WTC11 (cell line): ENCODE results near the gene SPATA46. TPM values are rescaled to one million over a fixed set of nuclear protein-coding genes. Genes with fewer than 3 reads are reported as not detected.
"Not testable (repeated sequence)": the region's sequence is repeated elsewhere in the genome, so short reads cannot be mapped to it uniquely, and the experiment has no call there.

Source experiments
- ATAC-seq: fragments of 200-7000 bp; cut with Tn5 transposase; 2 replicates; pipeline ENCODE4 v1.10.0; 2021; ENCODE audit warnings: mild to moderate bottlenecking, moderate library complexity
- CTCF ChIA-PET: fragments of 300-600 bp; sonication (Branson Sonifier 250); formaldehyde crosslinking; loops from one replicate; lab custom pipeline; 2021; ENCODE audit warnings: antibody characterized with exemption; lab: Charles Lee
- POLR2A ChIA-PET: fragments of 350-600 bp; sonication (Branson Sonifier 250); formaldehyde crosslinking; loops from one replicate; lab custom pipeline; 2021; ENCODE audit warnings: antibody characterized with exemption; lab: Charles Lee
- DNase-seq: peaks from one replicate; pipeline ENCODE4 v3.0.0; 2021; ENCODE audit warnings: low spot score
- H3K27ac Mint-ChIP-seq: 2 replicates; pipeline ENCODE4 v1.8.0; 2021; ENCODE audit warnings: mixed read lengths
- H3K27me3 Mint-ChIP-seq: 2 replicates; pipeline ENCODE4 v1.8.0; 2021; ENCODE audit warnings: low read depth, mild to moderate bottlenecking, moderate library complexity, mixed read lengths
- H3K36me3 Mint-ChIP-seq: 2 replicates; pipeline ENCODE4 v1.8.0; 2021; ENCODE audit warnings: mixed read lengths
- H3K4me1 Mint-ChIP-seq: 2 replicates; pipeline ENCODE4 v1.8.0; 2022; ENCODE audit warnings: mixed read lengths
- H3K4me3 Mint-ChIP-seq: 2 replicates; pipeline ENCODE4 v1.8.0; 2021; ENCODE audit warnings: mild to moderate bottlenecking, moderate library complexity, mixed read lengths
- H3K9me3 Mint-ChIP-seq: 2 replicates; pipeline ENCODE4 v1.8.0; 2021; ENCODE audit warnings: mixed read lengths
- AFF4 ChIP-seq: sonication (generic); formaldehyde crosslinking; IDR thresholded peaks from 2 replicates; pipeline ENCODE4 v1.8.1; 2023; ENCODE audit warnings: mild to moderate bottlenecking, missing genetic modification reagents, borderline replicate concordance
- CBFB ChIP-seq: sonication (generic); formaldehyde crosslinking; IDR thresholded peaks from 2 replicates; pipeline ENCODE4 v1.8.1; 2022; ENCODE audit warnings: mild to moderate bottlenecking, low read depth, missing genetic modification reagents
- EMX1 ChIP-seq: fragments of 250-450 bp; sonication (Bioruptor Pico); IDR thresholded peaks from 2 replicates; pipeline ENCODE4 v1.8.0; 2021; ENCODE audit warnings: mild to moderate bottlenecking
- FOXJ3 ChIP-seq: sonication (generic); formaldehyde crosslinking; IDR thresholded peaks from 2 replicates; pipeline ENCODE4 v1.9.0; 2021; ENCODE audit warnings: missing genetic modification reagents, mild to moderate bottlenecking, borderline replicate concordance
- FOXK1 ChIP-seq: sonication (generic); formaldehyde crosslinking; IDR thresholded peaks from 2 replicates; pipeline ENCODE4 v1.8.0; 2022; ENCODE audit warnings: mild to moderate bottlenecking, moderate library complexity, missing genetic modification reagents
- FOXP1 ChIP-seq: sonication (generic); formaldehyde crosslinking; IDR thresholded peaks from 2 replicates; pipeline ENCODE4 v1.8.0; 2022; ENCODE audit warnings: missing genetic modification reagents, mild to moderate bottlenecking, moderate library complexity, borderline replicate concordance
- GTF2I ChIP-seq: fragments of 250-450 bp; sonication (Bioruptor Pico); conservative IDR thresholded peaks from 2 replicates; pipeline ENCODE4 v1.4.0; 2021; ENCODE audit warnings: mild to moderate bottlenecking
- KAT7 ChIP-seq: sonication (generic); formaldehyde crosslinking; IDR thresholded peaks from 2 replicates; pipeline ENCODE4 v1.8.1; 2023; ENCODE audit warnings: missing genetic modification reagents, mild to moderate bottlenecking, borderline replicate concordance
- NFYB ChIP-seq: sonication (generic); formaldehyde crosslinking; conservative IDR thresholded peaks from 2 replicates; pipeline ENCODE4 v1.8.0; 2022; ENCODE audit warnings: low read depth, missing genetic modification reagents
- NR1H2 ChIP-seq: sonication (generic); formaldehyde crosslinking; IDR thresholded peaks from 2 replicates; pipeline ENCODE4 v1.9.0; 2021; ENCODE audit warnings: mild to moderate bottlenecking, moderate library complexity, missing genetic modification reagents
- NR2C2 ChIP-seq: sonication (generic); formaldehyde crosslinking; IDR thresholded peaks from 2 replicates; pipeline ENCODE4 v1.8.0; 2022; ENCODE audit warnings: mild to moderate bottlenecking, missing genetic modification reagents
- RORB ChIP-seq: fragments of 250-450 bp; sonication (Bioruptor Pico); IDR thresholded peaks from 2 replicates; pipeline ENCODE4 v1.9.0; 2021; ENCODE audit warnings: mild to moderate bottlenecking
- SP1 ChIP-seq: sonication (generic); formaldehyde crosslinking; conservative IDR thresholded peaks from 2 replicates; pipeline ENCODE4 v1.8.1; 2022; ENCODE audit warnings: missing genetic modification reagents
- TCF7 ChIP-seq: sonication (generic); formaldehyde crosslinking; IDR thresholded peaks from 2 replicates; pipeline ENCODE4 v1.8.0; 2022; ENCODE audit warnings: mild to moderate bottlenecking, low read depth, missing genetic modification reagents, moderate library complexity
- TEAD1 ChIP-seq: sonication (generic); formaldehyde crosslinking; IDR thresholded peaks from 2 replicates; pipeline ENCODE4 v1.8.0; 2022; ENCODE audit warnings: mild to moderate bottlenecking, missing genetic modification reagents
- ZNF423 ChIP-seq: fragments of 250-450 bp; sonication (Bioruptor Pico); IDR thresholded peaks from 2 replicates; pipeline ENCODE4 v2.1.2; 2022; ENCODE audit warnings: mild to moderate bottlenecking, moderate library complexity
- total RNA-seq: library from RNA; stranded (reverse); gene quantifications from 3 replicates; pipeline ENCODE4 v1.2.3, GENCODE V29; 2021
- TF ChIP-seq, protein P1 (sequence below): sonication (generic); formaldehyde crosslinking; IDR thresholded peaks from 2 replicates; pipeline ENCODE4 v1.8.1; 2022; ENCODE audit warnings: missing genetic modification reagents, borderline replicate concordance
- TF ChIP-seq, protein P2 (sequence below): sonication (generic); formaldehyde crosslinking; IDR thresholded peaks from 2 replicates; pipeline ENCODE4 v1.8.1; 2023; ENCODE audit warnings: mild to moderate bottlenecking, missing genetic modification reagents
- TF ChIP-seq, protein P3 (sequence below): sonication (generic); formaldehyde crosslinking; IDR thresholded peaks from 2 replicates; pipeline ENCODE4 v1.8.0; 2022; ENCODE audit warnings: mild to moderate bottlenecking, missing genetic modification reagents
- TF ChIP-seq, protein P4 (sequence below): fragments of 250-450 bp; sonication (Bioruptor Pico); IDR thresholded peaks from 2 replicates; pipeline ENCODE4 v1.9.0; 2021; ENCODE audit warnings: mild to moderate bottlenecking, borderline replicate concordance
- TF ChIP-seq, protein P5 (sequence below): sonication (generic); formaldehyde crosslinking; IDR thresholded peaks from 2 replicates; pipeline ENCODE4 v1.8.0; 2022; ENCODE audit warnings: mild to moderate bottlenecking, missing genetic modification reagents
- TF ChIP-seq, protein P6 (sequence below): sonication (generic); formaldehyde crosslinking; conservative IDR thresholded peaks from 2 replicates; pipeline ENCODE4 v1.8.1; 2022; ENCODE audit warnings: mild to moderate bottlenecking, missing genetic modification reagents
- TF ChIP-seq, protein P7 (sequence below): sonication (generic); formaldehyde crosslinking; IDR thresholded peaks from 2 replicates; pipeline ENCODE4 v1.8.1; 2023; ENCODE audit warnings: mild to moderate bottlenecking, missing genetic modification reagents, moderate library complexity

Gene SPATA46
- total RNA-seq, 1 experiment from 2014 or later: not detected

DNA sequence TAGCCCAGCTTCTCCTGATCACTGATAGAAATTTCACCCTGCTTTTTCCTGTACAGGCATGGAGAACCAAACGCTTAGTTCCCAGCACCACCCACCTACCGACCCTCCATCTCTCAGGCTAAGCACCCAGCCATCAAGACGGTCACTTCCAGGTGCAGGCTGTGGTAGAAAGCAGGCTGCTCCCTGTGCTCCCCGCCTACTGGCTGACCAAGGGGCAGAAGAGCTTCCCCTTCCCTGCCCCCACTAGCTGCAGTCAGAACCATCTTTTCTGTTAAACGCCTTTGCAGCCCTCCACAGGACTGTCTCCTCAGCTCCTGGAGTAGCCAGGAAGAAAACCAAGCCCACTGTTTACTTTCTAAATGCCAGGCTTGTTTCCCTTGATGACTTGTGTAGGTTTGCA lies 23.0 kb downstream of the SPATA46 start (continued):
- TF ChIP-seq GTF2I (CRISPR knock-in tag) (no peak), RORB (no peak), FOXP1 (CRISPR knock-in tag) (no peak), AFF4 (CRISPR knock-in tag) (no peak), CBFB (CRISPR knock-in tag) (no peak), NFYB (CRISPR knock-in tag) (no peak), KAT7 (CRISPR knock-in tag) (no peak)

DNA sequence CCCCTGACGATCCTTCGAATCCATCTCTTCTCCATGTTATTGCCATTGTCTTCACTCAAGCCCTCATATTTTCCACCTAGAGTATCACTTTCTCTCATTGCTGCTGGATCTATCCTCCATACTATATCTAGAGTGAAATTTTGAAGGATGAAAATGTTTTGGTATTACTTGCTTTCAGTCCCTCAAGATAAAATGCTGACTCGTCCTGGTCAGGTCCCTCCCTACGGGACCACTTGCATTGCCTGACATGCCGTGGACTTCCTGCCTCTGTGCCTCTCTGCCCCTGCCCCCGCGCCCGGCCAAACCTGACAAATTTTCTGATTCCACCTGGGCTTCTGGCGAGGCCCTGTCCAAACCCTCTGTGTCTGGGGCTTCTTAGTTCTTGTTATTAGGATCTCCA lies 23.6 kb downstream of the SPATA46 start:
- ChIA-PET CTCF (no interaction called here), POLR2A (interaction anchor here (0.7 kb wide), 1 partner anchor 283 kb away, joined by 3 read pairs; no protein-coding TSS in a partner anchor)
- Mint-ChIP-seq H3K9me3 (no peaks in the 10 kb centered on the region), H3K36me3 (peaks cover 8% of the 10 kb centered on the region), H3K4me1 (peaks cover 17% of the 10 kb centered on the region), H3K27me3 (no peaks in the 10 kb centered on the region), H3K27ac (peak overlapping the region; percentile 68)
- TF ChIP-seq, protein P1, sequence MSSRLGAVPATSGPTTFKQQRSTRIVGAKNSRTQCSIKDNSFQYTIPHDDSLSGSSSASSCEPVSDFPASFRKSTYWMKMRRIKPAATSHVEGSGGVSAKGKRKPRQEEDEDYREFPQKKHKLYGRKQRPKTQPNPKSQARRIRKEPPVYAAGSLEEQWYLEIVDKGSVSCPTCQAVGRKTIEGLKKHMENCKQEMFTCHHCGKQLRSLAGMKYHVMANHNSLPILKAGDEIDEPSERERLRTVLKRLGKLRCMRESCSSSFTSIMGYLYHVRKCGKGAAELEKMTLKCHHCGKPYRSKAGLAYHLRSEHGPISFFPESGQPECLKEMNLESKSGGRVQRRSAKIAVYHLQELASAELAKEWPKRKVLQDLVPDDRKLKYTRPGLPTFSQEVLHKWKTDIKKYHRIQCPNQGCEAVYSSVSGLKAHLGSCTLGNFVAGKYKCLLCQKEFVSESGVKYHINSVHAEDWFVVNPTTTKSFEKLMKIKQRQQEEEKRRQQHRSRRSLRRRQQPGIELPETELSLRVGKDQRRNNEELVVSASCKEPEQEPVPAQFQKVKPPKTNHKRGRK (CRISPR knock-in tag): no peak
- TF ChIP-seq FOXJ3 (CRISPR knock-in tag) (no peak), NR2C2 (CRISPR knock-in tag) (no peak), ZNF423 (CRISPR knock-in tag) (no peak), TEAD1 (CRISPR knock-in tag) (no peak), EMX1 (no peak), TCF7 (CRISPR knock-in tag) (no peak), FOXK1 (no peak), SP1 (CRISPR knock-in tag) (no peak), NR1H2 (no peak)
- TF ChIP-seq, protein P2, sequence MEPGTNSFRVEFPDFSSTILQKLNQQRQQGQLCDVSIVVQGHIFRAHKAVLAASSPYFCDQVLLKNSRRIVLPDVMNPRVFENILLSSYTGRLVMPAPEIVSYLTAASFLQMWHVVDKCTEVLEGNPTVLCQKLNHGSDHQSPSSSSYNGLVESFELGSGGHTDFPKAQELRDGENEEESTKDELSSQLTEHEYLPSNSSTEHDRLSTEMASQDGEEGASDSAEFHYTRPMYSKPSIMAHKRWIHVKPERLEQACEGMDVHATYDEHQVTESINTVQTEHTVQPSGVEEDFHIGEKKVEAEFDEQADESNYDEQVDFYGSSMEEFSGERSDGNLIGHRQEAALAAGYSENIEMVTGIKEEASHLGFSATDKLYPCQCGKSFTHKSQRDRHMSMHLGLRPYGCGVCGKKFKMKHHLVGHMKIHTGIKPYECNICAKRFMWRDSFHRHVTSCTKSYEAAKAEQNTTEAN (CRISPR knock-in tag): no peak
- TF ChIP-seq, protein P3, sequence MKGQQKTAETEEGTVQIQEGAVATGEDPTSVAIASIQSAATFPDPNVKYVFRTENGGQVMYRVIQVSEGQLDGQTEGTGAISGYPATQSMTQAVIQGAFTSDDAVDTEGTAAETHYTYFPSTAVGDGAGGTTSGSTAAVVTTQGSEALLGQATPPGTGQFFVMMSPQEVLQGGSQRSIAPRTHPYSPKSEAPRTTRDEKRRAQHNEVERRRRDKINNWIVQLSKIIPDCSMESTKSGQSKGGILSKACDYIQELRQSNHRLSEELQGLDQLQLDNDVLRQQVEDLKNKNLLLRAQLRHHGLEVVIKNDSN: no peak
- TF ChIP-seq, protein P4, sequence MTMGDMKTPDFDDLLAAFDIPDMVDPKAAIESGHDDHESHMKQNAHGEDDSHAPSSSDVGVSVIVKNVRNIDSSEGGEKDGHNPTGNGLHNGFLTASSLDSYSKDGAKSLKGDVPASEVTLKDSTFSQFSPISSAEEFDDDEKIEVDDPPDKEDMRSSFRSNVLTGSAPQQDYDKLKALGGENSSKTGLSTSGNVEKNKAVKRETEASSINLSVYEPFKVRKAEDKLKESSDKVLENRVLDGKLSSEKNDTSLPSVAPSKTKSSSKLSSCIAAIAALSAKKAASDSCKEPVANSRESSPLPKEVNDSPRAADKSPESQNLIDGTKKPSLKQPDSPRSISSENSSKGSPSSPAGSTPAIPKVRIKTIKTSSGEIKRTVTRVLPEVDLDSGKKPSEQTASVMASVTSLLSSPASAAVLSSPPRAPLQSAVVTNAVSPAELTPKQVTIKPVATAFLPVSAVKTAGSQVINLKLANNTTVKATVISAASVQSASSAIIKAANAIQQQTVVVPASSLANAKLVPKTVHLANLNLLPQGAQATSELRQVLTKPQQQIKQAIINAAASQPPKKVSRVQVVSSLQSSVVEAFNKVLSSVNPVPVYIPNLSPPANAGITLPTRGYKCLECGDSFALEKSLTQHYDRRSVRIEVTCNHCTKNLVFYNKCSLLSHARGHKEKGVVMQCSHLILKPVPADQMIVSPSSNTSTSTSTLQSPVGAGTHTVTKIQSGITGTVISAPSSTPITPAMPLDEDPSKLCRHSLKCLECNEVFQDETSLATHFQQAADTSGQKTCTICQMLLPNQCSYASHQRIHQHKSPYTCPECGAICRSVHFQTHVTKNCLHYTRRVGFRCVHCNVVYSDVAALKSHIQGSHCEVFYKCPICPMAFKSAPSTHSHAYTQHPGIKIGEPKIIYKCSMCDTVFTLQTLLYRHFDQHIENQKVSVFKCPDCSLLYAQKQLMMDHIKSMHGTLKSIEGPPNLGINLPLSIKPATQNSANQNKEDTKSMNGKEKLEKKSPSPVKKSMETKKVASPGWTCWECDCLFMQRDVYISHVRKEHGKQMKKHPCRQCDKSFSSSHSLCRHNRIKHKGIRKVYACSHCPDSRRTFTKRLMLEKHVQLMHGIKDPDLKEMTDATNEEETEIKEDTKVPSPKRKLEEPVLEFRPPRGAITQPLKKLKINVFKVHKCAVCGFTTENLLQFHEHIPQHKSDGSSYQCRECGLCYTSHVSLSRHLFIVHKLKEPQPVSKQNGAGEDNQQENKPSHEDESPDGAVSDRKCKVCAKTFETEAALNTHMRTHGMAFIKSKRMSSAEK (CRISPR knock-in tag): no peak
- TF ChIP-seq, protein P5, sequence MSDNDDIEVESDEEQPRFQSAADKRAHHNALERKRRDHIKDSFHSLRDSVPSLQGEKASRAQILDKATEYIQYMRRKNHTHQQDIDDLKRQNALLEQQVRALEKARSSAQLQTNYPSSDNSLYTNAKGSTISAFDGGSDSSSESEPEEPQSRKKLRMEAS (CRISPR knock-in tag): no peak
- TF ChIP-seq, protein P6, sequence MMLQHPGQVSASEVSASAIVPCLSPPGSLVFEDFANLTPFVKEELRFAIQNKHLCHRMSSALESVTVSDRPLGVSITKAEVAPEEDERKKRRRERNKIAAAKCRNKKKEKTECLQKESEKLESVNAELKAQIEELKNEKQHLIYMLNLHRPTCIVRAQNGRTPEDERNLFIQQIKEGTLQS (CRISPR knock-in tag): no peak
- TF ChIP-seq, protein P7, sequence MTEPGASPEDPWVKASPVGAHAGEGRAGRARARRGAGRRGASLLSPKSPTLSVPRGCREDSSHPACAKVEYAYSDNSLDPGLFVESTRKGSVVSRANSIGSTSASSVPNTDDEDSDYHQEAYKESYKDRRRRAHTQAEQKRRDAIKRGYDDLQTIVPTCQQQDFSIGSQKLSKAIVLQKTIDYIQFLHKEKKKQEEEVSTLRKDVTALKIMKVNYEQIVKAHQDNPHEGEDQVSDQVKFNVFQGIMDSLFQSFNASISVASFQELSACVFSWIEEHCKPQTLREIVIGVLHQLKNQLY (CRISPR knock-in tag): no peak
- TF ChIP-seq, all 79 proteins: peak for 0
- no peak overlapping the region for H3K4me3 Mint-ChIP-seq
- DNase-seq: no peak
- no peak; the same call in 1 of the 2 replicates for ATAC-seq

DNA sequence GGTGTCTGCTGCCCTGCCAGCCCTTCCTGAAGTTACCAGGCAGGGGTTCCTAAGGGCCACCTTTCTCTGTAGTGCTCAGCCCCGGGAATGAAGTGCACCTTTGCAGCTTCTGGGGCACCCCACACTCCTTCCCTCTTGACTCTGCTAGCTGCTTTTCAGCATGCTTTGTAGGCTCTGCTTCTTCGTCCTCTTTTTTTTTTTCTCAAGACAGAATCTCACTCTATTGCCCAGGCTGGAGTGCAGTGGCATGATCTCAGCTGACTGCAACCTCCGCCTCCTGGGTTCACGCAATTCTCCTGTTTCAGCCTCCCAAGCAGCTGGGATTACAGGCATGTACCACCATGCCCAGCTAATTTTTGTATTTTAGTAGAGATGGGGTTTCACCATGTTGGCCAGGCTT lies 24.8 kb downstream of the SPATA46 start:
- H3K9me3 Mint-ChIP-seq, H3K4me3 Mint-ChIP-seq, DNase-seq, H3K36me3 Mint-ChIP-seq, CTCF ChIA-PET, POLR2A ChIA-PET, H3K27ac Mint-ChIP-seq, H3K27me3 Mint-ChIP-seq, ATAC-seq: not testable (repeated sequence)
- H3K4me1 Mint-ChIP-seq: peaks cover 17% of the 10 kb centered on the region
